GM19043 (cell line): ENCODE results near the gene PTPRD.

Source experiments
- ATAC-seq: cut with Tn5 transposase; IDR thresholded peaks from one replicate; pipeline ENCODE4 v1.9.1; 2021; ENCODE audit warnings: low read depth; ENCODE audit not compliant: unreplicated experiment

Gene PTPRD

GRCh38 chr9:10212702-10213101 is 400.1 kb downstream of the PTPRD start:
- no peak for ATAC-seq

DNA sequence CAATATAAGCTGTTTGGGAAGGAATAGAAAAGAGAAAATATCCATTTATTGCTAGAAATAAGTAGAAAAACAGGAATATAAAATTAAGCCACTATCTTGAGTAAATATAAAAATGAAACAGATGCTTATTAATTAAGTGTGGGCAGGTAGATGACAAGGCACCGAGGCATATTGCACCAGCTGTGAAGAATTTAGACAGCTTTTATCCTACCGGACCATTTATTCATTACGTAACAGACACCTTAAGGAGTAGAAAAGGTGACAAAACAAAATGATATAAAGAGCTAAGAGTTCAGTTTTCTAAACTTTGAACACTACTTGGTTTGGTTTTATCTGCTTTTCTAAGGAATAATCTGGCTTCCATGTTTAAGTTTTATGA is 404.1 kb downstream of the PTPRD start:
- peak; percentile 16 for ATAC-seq

DNA sequence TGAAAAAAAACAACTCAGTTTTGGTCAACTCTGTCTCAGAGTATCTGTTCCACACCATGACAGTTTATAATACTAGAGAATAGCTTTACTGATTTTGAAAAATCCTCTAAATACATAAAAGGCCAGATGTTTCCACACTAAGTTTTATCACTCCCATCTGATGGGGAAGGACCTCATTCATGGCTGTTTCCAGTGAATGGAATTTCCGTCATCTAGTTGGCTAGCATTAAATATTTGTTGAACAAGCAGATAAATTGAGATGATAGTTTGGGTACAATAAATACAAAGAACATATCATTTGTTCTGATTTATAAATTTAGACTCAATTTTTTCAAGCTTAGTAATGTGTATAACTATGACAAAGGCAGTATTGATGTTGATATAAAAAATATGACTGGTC is 408.5 kb downstream of the PTPRD start:
- no peak for ATAC-seq

DNA sequence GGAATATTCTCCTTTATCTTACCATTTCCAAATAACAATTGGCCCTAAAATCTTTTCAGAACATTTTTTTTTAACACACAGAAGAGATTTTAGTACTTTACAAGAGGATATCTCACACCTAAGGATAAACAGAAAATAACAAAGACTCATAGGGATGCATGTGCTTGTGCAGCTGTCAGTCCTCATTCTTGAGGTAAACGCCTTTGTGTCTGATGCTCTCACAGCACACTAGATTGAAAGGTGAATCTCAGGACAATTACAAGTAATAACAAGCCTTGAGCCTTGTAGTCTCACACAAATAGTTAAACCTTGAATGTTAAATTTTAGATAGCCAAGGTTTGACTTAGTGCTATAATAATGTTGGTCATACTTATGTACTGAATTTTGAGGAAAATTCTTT is 439.2 kb downstream of the PTPRD start:
- no peak for ATAC-seq

DNA sequence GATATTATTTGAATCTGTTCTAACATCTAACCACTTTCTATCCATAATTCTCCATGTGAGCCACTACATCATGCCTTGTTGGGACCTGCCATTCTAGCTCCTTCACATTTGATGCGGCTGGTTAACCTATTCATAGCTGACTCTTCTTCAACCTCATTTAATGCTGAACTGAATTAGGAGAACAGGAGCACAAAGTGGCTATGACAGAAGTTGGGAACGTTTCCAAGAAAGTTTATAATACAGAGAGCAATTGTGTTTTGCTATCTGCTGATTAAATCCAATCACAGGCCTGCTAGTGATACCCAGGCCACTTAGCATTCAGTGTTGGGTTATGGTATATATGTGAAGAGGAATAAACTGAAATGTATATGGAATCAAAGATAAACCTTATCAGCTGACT is 440.3 kb downstream of the PTPRD start:
- no peak for ATAC-seq

- no peak for ATAC-seq
Observed at GRCh38 chr9:10168241-10168640, 444.6 kb downstream of the PTPRD start.

DNA sequence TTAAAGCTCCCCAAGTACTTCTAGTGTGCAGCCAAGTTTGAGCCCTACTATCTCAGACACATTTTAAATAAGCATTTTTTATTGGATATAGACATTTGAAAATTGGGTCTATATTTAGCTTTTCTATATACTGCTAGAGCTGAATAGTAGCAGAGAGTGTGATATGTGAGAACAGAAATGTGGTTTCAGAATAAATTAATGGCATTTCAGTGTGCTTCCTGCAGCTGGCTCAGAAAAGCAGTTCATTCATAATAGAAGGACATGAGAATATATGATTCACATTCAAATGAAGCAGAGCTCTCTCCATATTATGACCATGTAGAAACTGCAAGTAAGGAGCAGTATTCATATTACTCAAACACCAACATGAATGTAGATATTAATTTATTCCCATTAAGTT is 464.0 kb downstream of the PTPRD start:
- ATAC-seq, result no peak

GRCh38 chr9:10146517-10147331 is 466.1 kb downstream of the PTPRD start:
- ATAC-seq, result no peak

DNA sequence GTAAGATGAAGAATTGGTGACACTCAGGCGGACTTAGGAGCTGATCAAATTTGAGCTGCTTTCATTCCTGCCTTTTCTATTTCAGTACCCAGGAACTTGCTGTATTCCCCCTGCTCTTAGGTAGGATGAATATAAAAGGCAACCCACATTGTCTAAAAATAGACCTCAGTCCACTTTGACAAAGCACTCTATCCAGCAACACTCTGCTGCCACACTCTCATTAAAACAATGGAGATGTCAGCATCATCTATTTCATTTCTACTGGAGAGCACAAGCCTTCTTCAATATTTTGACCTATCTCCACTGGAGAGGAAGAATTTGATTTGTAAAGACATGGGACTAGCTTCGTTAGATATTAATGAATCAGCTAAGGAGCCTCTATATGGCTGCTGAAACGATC is 468.4 kb downstream of the PTPRD start:
- no peak for ATAC-seq

DNA sequence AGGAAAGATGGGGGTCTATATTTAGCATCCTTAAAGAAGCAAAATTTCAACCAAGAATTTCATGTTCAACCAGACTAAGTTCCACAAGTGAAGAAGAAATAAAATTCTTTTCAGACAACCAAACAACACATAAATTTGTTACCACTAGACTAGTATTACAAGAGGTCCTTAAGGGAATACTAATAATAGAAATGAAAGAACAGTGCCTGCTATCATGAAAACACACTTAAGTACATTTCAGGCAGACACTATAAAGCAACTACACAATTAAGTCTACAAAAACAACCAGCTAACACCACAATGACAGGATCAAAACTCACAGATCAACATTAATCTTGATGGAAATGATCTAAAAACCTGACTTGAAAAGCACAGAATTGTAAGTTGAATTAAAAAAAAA is 477.2 kb downstream of the PTPRD start:
- no peak for ATAC-seq

- ATAC-seq, result no peak
Observed at GRCh38 chr9:10134266-10134665, 478.5 kb downstream of the PTPRD start.

GRCh38 chr9:10130061-10130675 is 482.6 kb downstream of the PTPRD start:
- no peak for ATAC-seq

DNA sequence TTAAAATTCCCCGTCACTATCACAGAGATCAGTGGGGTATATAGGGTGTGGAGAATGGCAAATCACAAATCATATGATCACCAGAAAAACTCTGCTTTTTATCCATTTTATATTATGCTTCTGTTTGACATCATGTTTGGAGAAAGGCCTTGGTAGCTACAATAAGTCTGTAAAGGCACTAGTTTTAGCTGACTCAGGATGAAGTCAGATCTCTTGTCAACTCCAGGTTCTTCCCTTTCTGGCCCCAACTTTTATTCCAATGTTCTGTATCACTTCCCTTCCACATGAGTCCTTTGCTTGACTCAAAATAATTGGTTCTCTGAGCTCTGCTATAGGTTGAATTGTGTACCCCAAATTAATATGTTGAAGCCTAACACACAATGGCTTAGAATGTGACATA is 484.9 kb downstream of the PTPRD start:
- no peak for ATAC-seq

DNA sequence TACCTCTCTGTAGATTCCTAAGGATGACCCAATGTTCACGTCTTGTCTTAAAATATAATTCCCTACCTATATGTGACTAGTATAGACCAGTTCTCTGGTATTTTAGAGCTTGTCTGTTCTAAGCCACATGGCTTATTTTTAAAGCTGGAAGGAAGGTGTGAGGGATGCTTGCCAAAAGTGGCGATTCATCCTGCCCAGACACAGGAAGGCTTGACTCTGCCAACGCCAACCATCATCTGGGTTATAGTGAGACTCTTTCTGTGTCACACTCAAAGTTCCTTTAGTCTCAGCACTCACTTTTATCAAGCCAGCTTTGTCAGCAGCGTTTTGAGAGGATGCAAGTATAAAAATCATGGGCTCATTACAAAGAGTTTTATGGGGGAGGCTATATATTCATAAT is 500.0 kb downstream of the PTPRD start:
- ATAC-seq, result no peak

DNA sequence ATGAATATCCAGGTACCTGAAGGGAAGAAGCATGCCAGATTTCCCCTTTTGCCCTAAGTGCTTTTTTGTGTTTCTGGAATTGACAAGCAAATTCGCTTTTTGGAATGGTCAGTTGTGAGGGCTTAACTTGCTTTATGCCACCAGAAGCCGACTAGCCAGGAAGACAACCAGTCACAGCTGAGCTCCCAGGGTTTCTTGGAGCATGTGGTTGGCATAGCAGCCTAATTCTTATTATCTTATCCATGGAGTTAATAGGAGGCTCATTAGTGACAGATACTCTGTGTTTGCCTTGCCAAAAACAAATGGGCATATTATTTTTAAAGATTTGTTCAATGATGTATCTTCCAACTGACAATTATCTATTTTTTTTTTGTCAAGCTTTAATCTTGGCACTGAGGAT is 500.7 kb downstream of the PTPRD start:
- no peak for ATAC-seq

DNA sequence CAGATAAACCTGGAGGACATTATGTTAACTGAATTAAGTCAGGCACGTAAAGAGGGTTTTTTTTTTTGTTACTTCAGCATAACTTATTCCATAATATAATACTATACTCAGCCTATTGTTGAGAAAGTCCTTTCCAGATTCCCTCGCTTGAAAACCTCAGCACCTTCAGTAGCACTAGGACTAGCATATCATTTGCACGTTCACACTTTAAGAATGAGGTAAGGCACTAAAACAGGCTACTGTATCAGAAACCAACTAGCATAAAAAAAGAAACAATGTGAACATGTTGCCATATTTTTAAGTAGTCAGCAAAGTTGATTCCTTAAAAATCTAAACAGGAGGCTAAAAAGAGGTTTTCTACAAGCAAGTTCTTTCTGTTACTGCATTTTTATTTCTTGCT is 504.0 kb downstream of the PTPRD start:
- ATAC-seq, result no peak

- ATAC-seq, result no peak
Observed at GRCh38 chr9:10104774-10105173, 508.0 kb downstream of the PTPRD start.

DNA sequence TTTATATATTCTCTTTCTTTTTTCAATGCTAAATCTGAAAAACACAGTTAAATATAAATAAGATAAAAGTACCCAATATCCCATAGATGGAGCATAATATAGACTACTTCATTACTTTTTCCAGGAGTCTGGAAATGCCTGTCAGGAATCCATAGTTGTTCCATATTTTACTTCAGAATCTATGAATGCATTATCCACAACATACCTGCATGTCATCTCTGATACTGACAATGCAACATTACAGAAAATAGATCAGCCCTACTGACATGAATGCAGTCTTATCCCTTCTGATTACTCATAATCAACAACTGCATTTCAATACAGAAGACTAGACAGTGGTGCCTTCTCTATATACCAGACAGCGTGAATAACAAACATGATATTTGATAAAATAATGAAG is 517.6 kb downstream of the PTPRD start:
- ATAC-seq, result no peak

DNA sequence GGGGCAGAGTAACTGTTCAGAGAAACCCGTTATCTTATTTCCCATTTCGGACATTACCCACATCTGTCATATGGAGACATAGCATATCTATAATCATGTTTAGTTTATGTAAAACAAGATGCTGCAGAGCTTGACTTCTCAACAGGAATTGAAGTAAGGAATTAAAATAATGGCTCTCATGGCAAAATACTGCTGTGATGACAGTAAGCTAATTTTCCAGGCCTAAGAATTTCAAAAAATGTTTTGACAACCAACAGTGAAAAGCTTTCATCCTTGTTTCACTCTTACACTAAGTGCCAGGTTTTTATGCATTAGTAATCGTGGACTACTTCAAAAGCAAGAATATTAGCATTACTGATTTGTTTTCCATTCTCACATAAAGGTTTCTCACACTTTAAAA is 518.2 kb downstream of the PTPRD start:
- ATAC-seq, result no peak

DNA sequence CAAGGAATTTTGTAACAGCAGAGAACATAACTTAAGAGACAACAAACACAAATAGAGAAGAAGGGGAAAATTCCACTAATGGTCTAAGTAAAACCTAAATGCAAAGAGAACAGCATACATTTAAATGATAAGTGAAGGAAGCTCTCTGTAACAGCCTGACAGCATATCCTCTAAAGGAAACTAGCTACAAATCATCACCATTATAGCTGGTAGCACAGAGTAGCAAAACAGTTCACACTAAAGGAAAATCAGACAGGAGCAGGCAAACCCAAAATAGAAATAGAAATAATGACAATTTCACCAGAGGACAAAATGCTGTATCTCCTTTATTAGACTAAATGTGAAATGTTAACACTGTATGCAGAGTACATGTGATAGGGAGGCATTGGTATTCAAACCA is 532.8 kb downstream of the PTPRD start:
- ATAC-seq, result no peak

DNA sequence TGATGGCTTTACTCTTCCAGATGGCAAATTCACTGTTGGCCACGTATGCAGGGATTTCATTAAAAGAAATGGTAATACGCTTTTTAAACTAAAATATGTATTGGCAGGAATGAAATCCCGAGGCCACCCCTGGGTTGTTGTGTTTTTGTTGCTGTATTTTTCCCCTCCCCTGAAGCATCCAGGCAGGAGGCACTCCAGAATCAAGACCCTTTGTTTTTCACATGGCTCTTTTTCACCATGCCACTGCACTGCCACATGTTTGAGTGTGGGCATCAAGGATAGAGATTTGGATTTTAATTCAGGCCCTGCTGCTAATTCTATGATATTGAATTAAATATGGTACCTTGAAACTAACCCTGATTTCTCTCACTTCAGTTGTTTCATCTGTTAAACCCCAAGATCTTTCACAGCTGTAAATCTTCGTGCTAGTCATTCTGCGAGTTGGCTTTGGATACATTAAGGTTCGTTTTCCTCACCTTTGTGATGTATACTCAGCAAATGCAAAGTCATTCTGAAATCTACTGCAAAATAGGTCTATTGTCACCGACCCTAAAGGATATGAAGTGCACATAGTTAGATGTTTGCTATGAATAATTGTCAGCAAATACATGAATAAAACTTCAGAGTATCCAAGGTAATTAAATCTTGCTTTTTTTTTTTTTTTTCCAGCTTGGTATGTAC is 533.4 kb downstream of the PTPRD start:
- ATAC-seq, result no peak

DNA sequence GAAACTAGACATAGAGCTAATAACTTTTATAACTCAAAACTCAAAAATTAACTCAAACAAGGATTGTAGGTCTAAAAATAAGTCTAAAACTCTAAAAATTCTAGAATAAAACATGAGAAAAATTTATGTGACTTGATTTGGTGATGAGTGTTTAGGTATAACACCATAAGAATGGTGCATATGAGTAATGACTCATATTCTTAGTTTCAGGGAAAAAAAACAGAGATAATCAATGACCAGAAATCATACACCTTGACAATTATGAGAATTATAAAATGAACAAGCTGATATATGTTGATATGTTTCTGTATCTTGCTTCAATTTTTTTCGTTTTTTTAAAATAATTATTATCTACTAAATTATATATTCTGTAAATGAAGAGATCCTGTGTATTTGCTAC is 541.2 kb downstream of the PTPRD start:
- no peak for ATAC-seq
